OCI-LY3 (cell line): Measurements from ENCODE around the gene PDHX.

Experiments
- CTCF ChIP-seq: fragments of 200-600, 300-600 bp; sonication (generic); IDR thresholded peaks from 2 replicates; pipeline ENCODE4 v1.5.1; 2014; ENCODE audit warnings: antibody characterized with exemption, low read length, low read depth
- EZH2phosphoT487 ChIP-seq: fragments of 200-600 bp; shearing (Covaris generic); IDR thresholded peaks from 2 replicates; pipeline ENCODE4 v1.6.1; 2018; ENCODE audit warnings: antibody characterized with exemption, mixed run types, low read depth

DNA sequence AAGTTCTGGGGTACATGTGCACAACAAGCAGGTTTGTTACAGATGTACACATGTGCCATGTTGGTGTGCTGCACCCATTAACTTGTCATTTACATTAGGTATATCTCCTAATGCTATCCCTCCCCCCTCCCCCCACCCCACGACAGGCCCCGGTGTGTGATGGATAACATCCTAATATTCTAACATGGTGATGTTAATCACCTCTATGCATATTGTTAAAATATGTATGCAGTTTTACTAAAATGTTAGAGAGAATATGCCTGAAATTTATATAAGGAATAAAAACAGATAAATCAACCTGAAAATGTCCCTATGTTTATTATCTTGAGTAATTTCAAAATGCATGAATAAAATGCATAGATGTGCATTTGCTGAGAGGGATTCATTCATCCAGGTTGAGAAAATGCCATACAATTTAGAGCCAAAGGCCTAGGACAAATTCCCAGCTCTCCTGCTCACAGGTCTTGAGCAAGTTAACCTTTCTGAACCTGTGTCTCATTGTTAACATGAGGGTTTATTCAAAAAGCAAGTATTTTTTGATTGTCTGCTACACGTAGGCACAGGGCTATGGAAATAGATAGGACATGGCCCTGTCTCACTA lies 38.9 kb upstream of the PDHX start:
- TF ChIP-seq CTCF, result no peak
- no peak for TF ChIP-seq EZH2phosphoT487
